MM.1S (cell line): ENCODE results near the gene SEL1L.

Experiments
- DNase-seq: peaks from one replicate; pipeline ENCODE4 v3.0.0-alpha.2; 2015
- H2AFZ ChIP-seq: fragments of 300-600 bp; sonication (generic); 2 replicates; pipeline ENCODE4 v1.6.0; 2016; ENCODE audit warnings: antibody characterized with exemption, low read length
- H3F3A ChIP-seq: fragments of 300-600 bp; sonication (generic); 2 replicates; pipeline ENCODE4 v1.6.1; 2016; ENCODE audit warnings: mild to moderate bottlenecking, antibody characterized with exemption, low read length, moderate library complexity, mixed read lengths; ENCODE audit not compliant: insufficient read depth
- H3K27ac ChIP-seq: fragments of 300-600 bp; sonication (generic); 2 replicates; pipeline ENCODE4 v1.5.1; 2016; ENCODE audit warnings: mild to moderate bottlenecking, low read length
- H3K27me3 ChIP-seq: fragments of 300-600 bp; sonication (generic); replicated peaks from 2 replicates; pipeline ENCODE4 v1.6.0; 2016; ENCODE audit warnings: low read length; ENCODE audit not compliant: insufficient read depth
- H3K36me3 ChIP-seq: fragments of 300-600 bp; sonication (generic); replicated peaks from 2 replicates; pipeline ENCODE4 v1.6.1; 2016; ENCODE audit warnings: mild to moderate bottlenecking, low read length, mixed read lengths; ENCODE audit not compliant: insufficient read depth
- H3K4me1 ChIP-seq: fragments of 300-600 bp; sonication (generic); 2 replicates; pipeline ENCODE4 v1.6.1; 2016; ENCODE audit warnings: low read length, mixed read lengths
- H3K4me2 ChIP-seq: fragments of 300-600 bp; sonication (generic); 2 replicates; pipeline ENCODE4 v1.6.0; 2016; ENCODE audit warnings: low read depth, low read length
- H3K4me3 ChIP-seq: fragments of 300-600 bp; sonication (generic); 2 replicates; pipeline ENCODE4 v1.5.1; 2016; ENCODE audit warnings: low read length, mixed read lengths
- H3K79me2 ChIP-seq: fragments of 300-600 bp; sonication (generic); 2 replicates; pipeline ENCODE4 v1.6.1; 2016; ENCODE audit warnings: mixed run types, low read length, mixed read lengths
- H3K9ac ChIP-seq: fragments of 300-600 bp; sonication (generic); 2 replicates; pipeline ENCODE4 v1.6.1; 2016; ENCODE audit warnings: low read length, mixed read lengths
- H3K9me2 ChIP-seq: fragments of 300-600 bp; sonication (generic); replicated peaks from 2 replicates; pipeline ENCODE4 v1.6.1; 2016; ENCODE audit warnings: mild to moderate bottlenecking, low read length, mixed read lengths; ENCODE audit not compliant: insufficient read depth
- H3K9me3 ChIP-seq: fragments of 300-600 bp; sonication (generic); replicated peaks from 2 replicates; pipeline ENCODE4 v1.6.1; 2016; ENCODE audit warnings: mild to moderate bottlenecking, low read length, mixed read lengths; ENCODE audit not compliant: insufficient read depth
- H4K20me1 ChIP-seq: fragments of 300-600 bp; sonication (generic); 2 replicates; pipeline ENCODE4 v1.6.1; 2016; ENCODE audit warnings: mild to moderate bottlenecking, low read length, moderate library complexity, mixed read lengths; ENCODE audit not compliant: insufficient read depth
- EZH2 ChIP-seq: fragments of 300-600 bp; sonication (generic); optimal IDR thresholded peaks from 2 replicates; pipeline ENCODE3; 2017; ENCODE audit warnings: low read depth, mild to moderate bottlenecking, antibody characterized with exemption, low read length, mixed read lengths
- EZH2phosphoT487 ChIP-seq: fragments of 300-600 bp; sonication (generic); IDR thresholded peaks from 2 replicates; pipeline ENCODE4 v1.6.1; 2018; ENCODE audit warnings: antibody characterized with exemption, low read length
- TF ChIP-seq, protein P1 (sequence below): fragments of 300-600 bp; sonication (generic); IDR thresholded peaks from 2 replicates; pipeline ENCODE4 v1.5.1; 2016; ENCODE audit warnings: antibody characterized with exemption, low read length, mixed read lengths

Gene SEL1L

DNA sequence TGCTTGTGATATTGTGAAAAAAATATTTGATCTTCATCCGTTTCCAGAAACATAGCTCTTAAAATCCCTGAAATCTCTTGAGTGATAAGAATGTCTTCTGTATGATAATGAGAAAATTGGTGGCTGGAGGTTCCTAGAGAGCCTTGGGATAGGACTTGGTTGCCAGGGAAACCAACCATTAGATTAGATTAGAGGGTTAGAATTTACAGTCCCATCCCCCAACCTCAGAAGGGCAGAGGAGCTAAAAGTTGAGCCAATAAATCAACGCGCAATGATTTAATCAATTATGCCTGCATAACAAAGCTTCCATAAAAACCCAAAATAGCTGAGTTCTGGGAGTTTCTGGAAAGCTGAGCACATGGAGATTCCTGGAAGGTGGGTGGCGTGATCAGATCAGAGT, 10.6 kb downstream of the SEL1L start:
- no peak overlapping the region for H3K4me3 ChIP-seq
- H3K9me3 ChIP-seq: no peaks in the 10 kb centered on the region
- H3K4me2 ChIP-seq: no peak overlapping the region
- no peak overlapping the region for H3K27ac ChIP-seq
- no peak overlapping the region for H3K9ac ChIP-seq
- H3K36me3 ChIP-seq: peaks cover 6% of the 10 kb centered on the region; the same call in 1 of the 2 replicates
- peaks cover 40% of the 10 kb centered on the region; the same call in 1 of the 2 replicates for H3K4me1 ChIP-seq
- no peaks in the 10 kb centered on the region for H3K27me3 ChIP-seq
- H4K20me1 ChIP-seq: no peaks in the 10 kb centered on the region
- peaks cover 6% of the 10 kb centered on the region; the same call in 1 of the 2 replicates for H3F3A ChIP-seq
- TF ChIP-seq EZH2 (no peak), EZH2phosphoT487 (no peak)
- TF ChIP-seq, protein P1, sequence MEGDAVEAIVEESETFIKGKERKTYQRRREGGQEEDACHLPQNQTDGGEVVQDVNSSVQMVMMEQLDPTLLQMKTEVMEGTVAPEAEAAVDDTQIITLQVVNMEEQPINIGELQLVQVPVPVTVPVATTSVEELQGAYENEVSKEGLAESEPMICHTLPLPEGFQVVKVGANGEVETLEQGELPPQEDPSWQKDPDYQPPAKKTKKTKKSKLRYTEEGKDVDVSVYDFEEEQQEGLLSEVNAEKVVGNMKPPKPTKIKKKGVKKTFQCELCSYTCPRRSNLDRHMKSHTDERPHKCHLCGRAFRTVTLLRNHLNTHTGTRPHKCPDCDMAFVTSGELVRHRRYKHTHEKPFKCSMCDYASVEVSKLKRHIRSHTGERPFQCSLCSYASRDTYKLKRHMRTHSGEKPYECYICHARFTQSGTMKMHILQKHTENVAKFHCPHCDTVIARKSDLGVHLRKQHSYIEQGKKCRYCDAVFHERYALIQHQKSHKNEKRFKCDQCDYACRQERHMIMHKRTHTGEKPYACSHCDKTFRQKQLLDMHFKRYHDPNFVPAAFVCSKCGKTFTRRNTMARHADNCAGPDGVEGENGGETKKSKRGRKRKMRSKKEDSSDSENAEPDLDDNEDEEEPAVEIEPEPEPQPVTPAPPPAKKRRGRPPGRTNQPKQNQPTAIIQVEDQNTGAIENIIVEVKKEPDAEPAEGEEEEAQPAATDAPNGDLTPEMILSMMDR: no peak
- DNase-seq: no peak
- no peaks in the 10 kb centered on the region for H3K9me2 ChIP-seq
- no peak overlapping the region for H2AFZ ChIP-seq
- H3K79me2 ChIP-seq: peaks cover 94% of the 10 kb centered on the region

DNA sequence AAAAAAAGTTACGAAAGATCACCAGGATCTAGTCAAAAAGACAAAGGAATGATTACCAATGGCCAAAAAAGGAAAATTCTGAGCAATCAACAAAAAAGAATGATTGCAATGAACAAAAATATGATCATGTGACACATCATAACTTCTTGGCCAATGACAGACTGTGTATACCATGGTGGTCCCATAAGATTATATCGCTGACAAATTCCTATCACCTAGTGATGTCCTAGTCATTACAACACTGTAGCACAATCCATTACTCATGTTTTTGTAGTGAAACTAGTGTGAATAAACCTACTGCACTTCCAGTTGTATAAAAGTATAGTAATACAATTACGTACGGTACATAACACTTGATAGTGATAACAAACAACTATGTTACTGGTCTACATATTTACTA, 12.3 kb downstream of the SEL1L start:
- Histone ChIP-seq H3K9me3 (no peaks in the 10 kb centered on the region), H3K27ac (no peak overlapping the region)
- TF ChIP-seq, protein P1: no peak
- TF ChIP-seq EZH2phosphoT487: no peak
- no peak for TF ChIP-seq EZH2

DNA sequence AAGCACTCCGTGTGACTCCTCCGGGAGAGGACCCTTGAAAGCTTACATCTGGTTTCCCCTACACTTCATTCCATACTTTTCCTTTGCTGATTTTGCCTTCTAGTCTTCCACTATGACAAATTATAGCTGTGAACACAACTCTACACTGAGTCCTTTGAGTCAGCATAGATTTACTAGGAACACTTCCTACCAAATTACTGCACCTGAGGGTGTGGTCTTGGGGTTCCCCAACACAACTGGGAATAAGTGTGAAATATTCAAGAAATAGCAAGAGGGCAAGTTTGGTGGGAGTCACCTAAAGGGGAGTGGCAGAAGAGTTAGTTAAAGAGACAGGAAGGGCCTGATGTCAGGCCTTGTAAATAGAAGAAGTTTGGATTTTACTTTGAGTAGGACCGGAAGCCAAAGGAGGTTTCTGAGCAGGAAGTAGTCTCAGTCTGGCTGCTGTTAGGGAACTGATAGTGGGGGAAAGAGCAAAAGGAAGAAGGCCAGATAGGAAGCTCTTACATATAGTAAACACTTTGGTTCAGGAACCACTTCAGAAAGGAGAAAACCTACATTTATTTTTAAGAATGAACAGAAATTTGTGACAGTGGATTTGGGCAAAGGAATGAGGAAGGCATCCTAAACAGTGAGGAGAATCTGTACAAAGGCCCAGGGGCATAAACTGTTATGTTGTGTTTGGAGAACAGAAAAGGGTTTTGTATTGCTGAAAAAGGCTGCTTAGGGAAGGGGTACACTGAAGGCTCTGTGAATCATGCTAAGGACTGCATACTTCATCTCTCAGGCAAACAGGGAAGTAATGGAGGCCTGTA, 14.2 kb downstream of the SEL1L start:
- Histone ChIP-seq H3K4me3 (no peak overlapping the region), H3K4me2 (no peak overlapping the region), H3K9me2 (no peaks in the 10 kb centered on the region), H3K36me3 (peaks cover 4% of the 10 kb centered on the region; the same call in 1 of the 2 replicates), H3K79me2 (peaks cover 83% of the 10 kb centered on the region), H3F3A (no peaks in the 10 kb centered on the region; the same call in 1 of the 2 replicates), H3K9me3 (no peaks in the 10 kb centered on the region), H3K27me3 (no peaks in the 10 kb centered on the region), H4K20me1 (no peaks in the 10 kb centered on the region), H3K4me1 (peaks cover 25% of the 10 kb centered on the region; the same call in 1 of the 2 replicates), H2AFZ (no peak overlapping the region), H3K27ac (peak overlapping the region; percentile 23; the same call in 1 of the 2 replicates), H3K9ac (no peak overlapping the region)
- TF ChIP-seq EZH2 (no peak), EZH2phosphoT487 (no peak)
- TF ChIP-seq, protein P1: no peak
- no peak for DNase-seq

More for the DNA sequence above, 12.3 kb downstream of the SEL1L start:
- peaks cover 93% of the 10 kb centered on the region for H3K79me2 ChIP-seq
- no peaks in the 10 kb centered on the region for H4K20me1 ChIP-seq
- no peak overlapping the region for H3K4me2 ChIP-seq
- H3K9ac ChIP-seq: no peak overlapping the region
- H3K36me3 ChIP-seq: peaks cover 4% of the 10 kb centered on the region; the same call in 1 of the 2 replicates
- no peaks in the 10 kb centered on the region for H3K9me2 ChIP-seq
- H3K4me3 ChIP-seq: no peak overlapping the region
- no peaks in the 10 kb centered on the region for H3K27me3 ChIP-seq
- no peak for DNase-seq
- H3K4me1 ChIP-seq: peaks cover 28% of the 10 kb centered on the region; the same call in 1 of the 2 replicates
- no peaks in the 10 kb centered on the region; the same call in 1 of the 2 replicates for H3F3A ChIP-seq
- H2AFZ ChIP-seq: no peak overlapping the region
